HG03457 (cell line): ENCODE measurements around the gene FNBP1.
A peak's percentile ranks its signal among the peaks of the same experiment; 100 is the strongest.
"Not testable (repeated sequence)": the region's sequence is repeated elsewhere in the genome, so short reads cannot be mapped to it uniquely, and the experiment has no call there.

Experiments used
- ATAC-seq: cut with Tn5 transposase; IDR thresholded peaks from one replicate; pipeline ENCODE4 v1.9.1; 2021; ENCODE audit warnings: moderate number of reproducible peaks; ENCODE audit not compliant: unreplicated experiment

FNBP1 gene

GRCh38 chr9:129897263-129897662, 145.7 kb downstream of the FNBP1 start:
- no peak for ATAC-seq

- no peak for ATAC-seq
Observed at GRCh38 chr9:129895376-129896268, 147.4 kb downstream of the FNBP1 start.

- no peak for ATAC-seq
Observed at GRCh38 chr9:129894120-129894823, 148.7 kb downstream of the FNBP1 start.

- no peak for ATAC-seq
Observed at GRCh38 chr9:129891569-129891968, 151.4 kb downstream of the FNBP1 start.

- not testable (repeated sequence) for ATAC-seq
Observed at GRCh38 chr9:129890718-129891299, 152.2 kb downstream of the FNBP1 start.

GRCh38 chr9:129889941-129890717, 152.9 kb downstream of the FNBP1 start:
- ATAC-seq: no peak

- no peak for ATAC-seq
Observed at GRCh38 chr9:129889122-129889940, 153.7 kb downstream of the FNBP1 start.

- ATAC-seq: peak; percentile 36
Observed at GRCh38 chr9:129888293-129889121, 154.5 kb downstream of the FNBP1 start.

GRCh38 chr9:129887334-129888292, 155.4 kb downstream of the FNBP1 start:
- ATAC-seq: no peak

GRCh38 chr9:129886226-129887174, 156.5 kb downstream of the FNBP1 start:
- no peak for ATAC-seq

GRCh38 chr9:129885670-129886106, 157.3 kb downstream of the FNBP1 start:
- no peak for ATAC-seq

GRCh38 chr9:129885018-129885669, 157.8 kb downstream of the FNBP1 start:
- ATAC-seq: no peak

- peak; percentile 26 for ATAC-seq
Observed at GRCh38 chr9:129884220-129885017, 158.6 kb downstream of the FNBP1 start.

GRCh38 chr9:129881547-129882324, 161.3 kb downstream of the FNBP1 start:
- ATAC-seq: no peak
